PC-3 (cell line): ENCODE data around the gene BACE2.

ENCODE experiments used
- EZH2 ChIP-seq: fragments of 300-600 bp; sonication (generic); IDR thresholded peaks from one replicate; pipeline ENCODE4 v1.6.1; 2017; ENCODE audit warnings: antibody characterized with exemption, mild to moderate bottlenecking, low read length; ENCODE audit not compliant: unreplicated experiment
- EZH2phosphoT487 ChIP-seq: fragments of 300-600 bp; sonication (generic); IDR thresholded peaks from 2 replicates; pipeline ENCODE4 v1.6.1; 2018; ENCODE audit warnings: mild to moderate bottlenecking, antibody characterized with exemption, low read length, borderline replicate concordance
- TF ChIP-seq, protein P1 (sequence below): fragments of 300-600 bp; sonication (generic); conservative IDR thresholded peaks from 2 replicates; pipeline ENCODE4 v1.5.1; 2017; ENCODE audit warnings: antibody characterized with exemption, low read depth, mild to moderate bottlenecking, low read length

DNA sequence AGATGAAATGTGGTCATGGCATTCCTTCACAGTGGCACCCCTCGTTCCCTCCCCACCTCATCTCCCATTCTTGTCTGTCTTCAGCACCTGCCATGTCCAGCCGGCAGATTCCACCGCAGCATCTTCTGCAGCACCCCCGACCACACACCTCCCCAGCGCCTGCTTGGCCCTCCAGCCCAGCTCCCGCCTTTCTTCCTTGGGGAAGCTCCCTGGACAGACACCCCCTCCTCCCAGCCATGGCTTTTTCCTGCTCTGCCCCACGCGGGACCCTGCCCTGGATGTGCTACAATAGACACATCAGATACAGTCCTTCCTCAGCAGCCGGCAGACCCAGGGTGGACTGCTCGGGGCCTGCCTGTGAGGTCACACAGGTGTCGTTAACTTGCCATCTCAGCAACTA, 81.5 kb downstream of the BACE2 start:
- TF ChIP-seq EZH2phosphoT487 (no peak), EZH2 (no peak)
- TF ChIP-seq, protein P1, sequence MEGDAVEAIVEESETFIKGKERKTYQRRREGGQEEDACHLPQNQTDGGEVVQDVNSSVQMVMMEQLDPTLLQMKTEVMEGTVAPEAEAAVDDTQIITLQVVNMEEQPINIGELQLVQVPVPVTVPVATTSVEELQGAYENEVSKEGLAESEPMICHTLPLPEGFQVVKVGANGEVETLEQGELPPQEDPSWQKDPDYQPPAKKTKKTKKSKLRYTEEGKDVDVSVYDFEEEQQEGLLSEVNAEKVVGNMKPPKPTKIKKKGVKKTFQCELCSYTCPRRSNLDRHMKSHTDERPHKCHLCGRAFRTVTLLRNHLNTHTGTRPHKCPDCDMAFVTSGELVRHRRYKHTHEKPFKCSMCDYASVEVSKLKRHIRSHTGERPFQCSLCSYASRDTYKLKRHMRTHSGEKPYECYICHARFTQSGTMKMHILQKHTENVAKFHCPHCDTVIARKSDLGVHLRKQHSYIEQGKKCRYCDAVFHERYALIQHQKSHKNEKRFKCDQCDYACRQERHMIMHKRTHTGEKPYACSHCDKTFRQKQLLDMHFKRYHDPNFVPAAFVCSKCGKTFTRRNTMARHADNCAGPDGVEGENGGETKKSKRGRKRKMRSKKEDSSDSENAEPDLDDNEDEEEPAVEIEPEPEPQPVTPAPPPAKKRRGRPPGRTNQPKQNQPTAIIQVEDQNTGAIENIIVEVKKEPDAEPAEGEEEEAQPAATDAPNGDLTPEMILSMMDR: no peak
